ENCODE results near the gene TAF4.
"Not testable (repeated sequence)": the region's sequence is repeated elsewhere in the genome, so short reads cannot be mapped to it uniquely, and the experiment has no call there.

Gene TAF4

DNA sequence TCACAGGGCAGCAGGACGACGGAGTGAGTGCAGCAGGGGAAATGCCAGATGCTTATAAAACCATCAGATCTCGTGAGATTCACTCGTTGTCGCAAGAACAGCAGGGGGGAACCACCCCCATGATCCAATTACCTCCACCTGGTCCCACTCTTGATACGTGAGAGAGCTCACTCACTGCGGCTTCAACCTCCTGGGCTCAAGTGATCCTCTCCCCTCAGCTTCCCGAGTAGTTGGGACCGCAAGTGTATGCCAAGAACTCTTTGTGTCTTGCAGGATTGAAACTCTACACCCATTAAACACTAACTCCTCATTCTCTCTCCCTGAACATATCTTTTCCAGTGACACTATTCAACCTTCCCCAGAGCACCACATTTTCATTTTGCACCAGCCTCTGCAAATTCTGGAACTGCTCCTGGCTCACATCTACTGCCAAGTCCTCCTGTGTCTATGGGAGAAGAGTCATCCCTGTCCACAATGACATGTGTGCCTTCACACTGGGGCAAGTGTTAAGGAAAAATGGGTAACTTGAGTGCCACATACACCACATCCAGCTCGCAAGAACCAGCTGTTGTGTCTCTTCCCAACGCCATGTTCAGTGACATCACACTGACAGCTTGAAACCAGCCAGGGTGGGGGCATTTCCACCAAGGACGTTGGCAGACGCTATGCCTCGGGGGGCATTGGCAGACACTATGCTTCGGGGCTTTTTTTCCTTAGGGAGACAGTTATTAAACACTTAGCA lies 14.7 kb upstream of the TAF4 start:
- DNase-seq (ENCODE audit: low spot score), result peak; percentile 59

DNA sequence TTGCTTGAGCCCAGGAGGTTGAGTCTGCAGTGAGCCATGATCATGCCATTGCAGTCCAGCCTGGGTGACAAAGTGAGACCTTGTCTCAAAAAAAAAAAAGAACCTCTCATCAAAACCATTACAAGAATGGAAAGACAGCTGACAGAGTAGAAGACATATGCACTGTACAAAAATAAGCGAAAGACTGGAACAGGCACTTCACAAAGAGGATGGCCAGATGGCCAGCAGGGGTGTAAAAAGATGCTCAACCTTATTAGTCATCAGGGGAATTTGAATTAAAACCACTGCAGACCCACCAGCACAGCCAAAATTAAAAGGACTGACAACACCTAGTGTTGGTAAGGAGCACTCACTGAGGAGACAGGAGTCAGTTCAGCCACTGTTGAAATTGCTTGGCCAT lies 13.5 kb upstream of the TAF4 start:
- DNase-seq (ENCODE audit: low spot score), result no peak

GRCh38 chr20:62073323-62073722 lies 7.6 kb upstream of the TAF4 start:
- DNase-seq (ENCODE audit: low spot score), result no peak

GRCh38 chr20:62071669-62072430 lies 6.2 kb upstream of the TAF4 start:
- not testable (repeated sequence) for DNase-seq (ENCODE audit: low spot score)

DNA sequence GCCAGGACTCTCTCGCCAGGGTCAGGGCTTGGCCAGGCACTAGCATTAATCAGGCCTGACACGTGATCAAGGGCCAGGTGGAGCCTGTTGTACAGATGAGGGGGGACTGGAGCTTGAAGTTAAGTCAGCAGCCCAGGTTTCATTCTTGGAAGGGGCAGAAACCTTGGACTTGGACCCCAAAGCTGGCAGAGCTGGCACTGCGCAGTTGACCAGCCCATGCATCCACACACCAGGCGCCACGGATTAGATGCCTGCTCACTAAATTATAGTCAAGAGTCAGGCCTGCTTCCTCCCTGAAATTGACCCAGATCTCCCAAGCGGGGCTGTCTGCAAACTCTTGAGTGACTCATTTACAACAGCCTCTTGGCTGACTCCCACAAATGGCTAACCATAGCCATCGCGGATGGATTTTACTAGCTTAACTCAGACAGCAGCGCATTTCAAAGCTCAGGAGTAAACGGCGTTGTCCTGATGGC lies 4.1 kb upstream of the TAF4 start:
- no peak for DNase-seq (ENCODE audit: low spot score)

DNA sequence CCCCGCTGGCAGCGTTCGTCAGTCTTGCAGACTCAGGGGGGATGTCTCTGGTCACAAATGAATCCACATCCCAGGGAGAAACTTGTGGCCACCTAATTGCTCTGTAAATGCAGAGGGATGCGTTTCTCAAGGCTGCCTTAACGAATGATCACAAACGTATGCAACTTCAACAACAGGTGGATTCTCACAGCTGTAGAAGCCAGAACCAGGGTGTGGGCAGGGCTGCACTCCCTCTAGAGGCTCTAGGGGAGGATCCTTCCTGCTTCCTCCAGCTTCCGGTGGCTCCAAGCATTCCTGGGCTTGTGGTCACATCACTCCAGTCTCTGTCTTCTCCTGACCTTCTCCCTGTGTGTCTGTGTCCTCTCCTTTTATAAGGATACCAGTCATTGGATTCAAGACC lies 3.3 kb upstream of the TAF4 start:
- no peak for DNase-seq (ENCODE audit: low spot score)

DNA sequence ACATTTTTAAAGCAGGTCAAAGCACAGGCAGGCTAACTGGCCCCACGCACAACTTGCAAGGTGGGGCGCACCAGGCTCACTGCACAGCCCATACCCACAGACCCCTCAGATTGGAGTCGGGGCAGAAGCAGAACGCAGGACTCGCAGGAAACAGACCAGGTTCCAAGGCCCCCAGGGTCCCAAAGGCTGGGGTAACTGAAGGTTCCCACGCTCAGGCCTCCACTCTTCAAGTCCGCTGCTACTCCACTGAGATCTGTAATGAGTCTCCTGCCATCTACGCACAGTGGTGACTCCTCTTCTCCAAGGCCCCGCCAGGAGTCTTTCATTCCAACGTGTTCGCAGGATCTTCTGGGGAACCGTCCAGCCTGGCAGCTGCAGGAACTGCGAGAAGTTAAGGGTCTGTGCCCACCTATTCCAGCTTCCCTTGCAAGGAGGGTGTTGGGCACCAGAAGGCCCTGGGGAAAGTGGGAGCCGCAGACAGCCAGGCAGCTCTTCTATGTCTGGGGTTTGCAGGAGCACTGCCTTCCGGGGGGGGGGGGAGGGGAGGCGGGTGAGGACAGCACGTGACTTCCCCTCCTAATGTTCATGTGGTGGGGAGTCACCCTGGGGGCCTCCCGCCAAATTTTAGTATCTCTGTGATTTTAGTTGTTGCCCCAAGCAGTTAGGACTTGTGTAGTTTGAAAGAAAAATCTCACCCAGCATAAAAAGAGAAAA lies 2.0 kb upstream of the TAF4 start:
- peak; percentile 38 for DNase-seq (ENCODE audit: low spot score)

DNA sequence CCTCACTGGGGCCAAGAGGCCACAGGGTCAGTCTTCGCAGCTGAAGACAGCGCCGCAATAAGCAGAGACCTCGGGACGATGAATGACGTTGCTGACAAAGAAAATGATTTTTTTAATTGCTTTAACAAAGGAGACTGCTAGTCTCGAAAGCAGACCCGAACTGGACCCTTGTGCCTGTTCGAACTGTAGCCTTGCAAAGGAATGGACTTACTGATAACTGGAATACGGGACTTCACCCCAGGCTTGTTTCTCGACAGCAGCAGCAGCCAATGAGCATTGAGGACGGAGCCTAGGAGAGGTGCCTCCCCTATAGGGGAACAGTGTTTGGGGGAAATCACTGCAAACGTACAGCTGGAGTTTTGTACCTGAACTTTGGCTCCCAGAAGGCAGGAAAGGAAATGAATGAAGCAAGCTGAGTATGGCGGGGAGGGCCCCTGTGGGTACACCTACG lies 1.3 kb upstream of the TAF4 start:
- DNase-seq (ENCODE audit: low spot score), result peak; percentile 57

DNA sequence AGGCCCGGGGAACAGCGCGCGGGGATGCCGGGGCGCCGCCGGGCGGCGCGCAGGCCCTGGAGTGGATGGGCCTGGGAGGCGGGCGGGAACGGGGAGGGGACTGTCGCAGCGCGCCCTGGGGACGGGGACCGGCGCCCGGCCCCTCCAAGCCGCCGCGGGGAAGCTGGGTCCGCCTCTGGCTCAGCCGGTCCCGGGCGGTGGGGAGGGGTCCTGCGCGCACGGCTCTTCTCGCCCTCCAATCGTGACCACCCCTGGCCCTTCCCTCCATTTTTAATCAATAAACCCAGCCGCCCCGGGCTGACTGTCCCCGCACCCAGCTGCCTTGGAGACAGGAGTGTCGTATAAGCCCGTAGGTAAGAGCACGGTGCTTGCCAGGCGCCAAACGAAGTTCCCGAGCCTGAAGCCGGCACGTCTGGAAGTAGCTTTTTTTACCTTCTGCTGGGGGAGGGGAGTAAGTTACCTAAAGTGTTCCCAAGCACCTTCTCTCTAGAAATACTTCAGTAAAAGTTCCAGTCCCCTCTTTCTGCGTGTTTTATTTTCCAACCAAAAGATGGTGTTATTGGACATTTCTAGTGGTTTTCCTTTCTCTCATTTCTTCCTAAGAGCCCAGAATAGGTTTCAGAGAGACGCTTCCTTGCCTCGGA lies 780 bp upstream of the TAF4 start:
- DNase-seq (ENCODE audit: low spot score), result peak; percentile 85

DNA sequence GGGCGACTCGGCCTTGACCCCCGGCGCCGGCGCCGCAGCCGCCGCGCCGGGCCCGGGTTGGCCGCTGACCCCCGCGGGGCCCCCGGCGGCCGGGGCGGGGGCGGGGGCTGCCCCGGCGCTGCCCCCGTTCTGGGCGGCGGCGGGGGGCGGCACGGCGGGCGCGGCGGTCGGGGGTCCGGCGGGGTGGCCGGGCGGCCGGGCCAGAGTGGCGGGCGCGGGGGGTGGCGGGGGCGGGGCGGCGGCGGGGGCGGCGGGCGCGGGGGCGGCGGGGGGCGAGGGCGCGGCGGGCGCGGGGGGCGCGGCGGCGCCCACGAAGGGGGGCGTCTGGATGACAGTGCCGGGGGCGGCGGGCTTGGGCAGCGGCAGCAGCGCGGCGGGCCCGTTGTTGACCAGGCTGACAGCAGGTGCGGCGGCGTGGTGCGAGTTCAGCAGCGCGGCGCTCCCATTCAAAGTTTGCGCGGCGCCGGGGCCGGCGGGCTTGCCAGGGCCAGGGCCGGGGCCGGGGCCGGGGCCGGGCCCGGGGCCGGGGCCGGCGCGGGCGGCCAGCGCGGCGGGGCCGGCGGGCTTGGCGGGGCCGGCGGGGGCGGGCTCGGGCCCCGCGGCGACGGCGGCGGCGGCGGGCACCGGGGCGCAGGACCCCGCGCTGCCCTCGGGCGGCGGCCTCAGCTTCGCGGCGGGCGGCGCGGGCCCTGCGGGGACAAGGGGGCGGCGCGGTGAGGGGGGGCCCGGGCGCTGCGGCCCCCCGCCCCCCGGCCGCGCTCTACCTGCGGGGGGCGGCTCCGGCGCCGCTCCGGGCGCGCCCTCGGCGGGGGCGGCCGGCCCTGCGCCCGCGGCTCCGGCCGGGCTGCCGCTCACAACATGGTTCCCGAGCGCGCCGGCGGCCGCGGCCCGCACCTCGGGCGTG lies 659 bp downstream of the TAF4 start:
- no peak for DNase-seq (ENCODE audit: low spot score)

DNA sequence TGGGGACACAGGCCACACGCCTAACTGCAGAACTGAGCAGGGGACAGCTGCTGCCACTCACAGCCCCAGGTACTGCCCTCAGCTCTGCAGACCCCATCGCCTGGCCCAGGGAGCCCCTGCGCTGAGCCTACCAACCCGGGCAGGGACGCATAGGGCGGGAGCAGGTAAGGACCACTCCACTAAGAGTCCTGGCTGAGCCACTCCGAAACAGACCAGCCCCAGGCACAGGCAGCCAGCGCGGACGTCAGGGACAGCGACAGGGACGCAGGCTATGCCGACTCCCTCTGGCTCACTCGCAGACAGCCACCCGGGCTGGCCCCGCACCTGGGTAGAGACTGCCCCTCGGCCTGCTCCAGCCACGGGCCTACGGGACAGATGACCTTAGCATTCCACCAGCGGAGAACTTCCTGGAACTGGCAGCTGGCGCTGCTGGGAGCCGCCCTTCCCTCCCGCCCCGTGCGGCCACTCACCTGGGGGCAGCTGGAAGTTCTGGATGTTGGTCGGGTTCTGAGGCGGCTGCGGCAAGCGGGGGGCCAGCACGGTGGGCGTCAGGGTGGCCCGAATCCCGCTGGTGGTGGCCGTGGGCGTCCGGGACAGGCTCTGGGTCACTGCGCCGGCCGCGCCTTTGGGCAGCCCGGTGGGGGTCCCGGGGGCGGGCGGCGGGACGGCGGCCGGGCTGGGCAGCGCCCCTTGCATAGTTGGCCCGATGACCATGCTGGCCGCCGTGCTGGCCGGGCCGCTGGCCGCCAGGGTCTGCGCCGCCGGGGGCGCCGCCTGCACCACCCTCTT lies 1.5 kb downstream of the TAF4 start:
- no peak for DNase-seq (ENCODE audit: low spot score)

- peak; percentile 76 for DNase-seq (ENCODE audit: low spot score)
These were observed 2.2 kb downstream of the TAF4 start for GRCh38 chr20:62063315-62063980.

DNA sequence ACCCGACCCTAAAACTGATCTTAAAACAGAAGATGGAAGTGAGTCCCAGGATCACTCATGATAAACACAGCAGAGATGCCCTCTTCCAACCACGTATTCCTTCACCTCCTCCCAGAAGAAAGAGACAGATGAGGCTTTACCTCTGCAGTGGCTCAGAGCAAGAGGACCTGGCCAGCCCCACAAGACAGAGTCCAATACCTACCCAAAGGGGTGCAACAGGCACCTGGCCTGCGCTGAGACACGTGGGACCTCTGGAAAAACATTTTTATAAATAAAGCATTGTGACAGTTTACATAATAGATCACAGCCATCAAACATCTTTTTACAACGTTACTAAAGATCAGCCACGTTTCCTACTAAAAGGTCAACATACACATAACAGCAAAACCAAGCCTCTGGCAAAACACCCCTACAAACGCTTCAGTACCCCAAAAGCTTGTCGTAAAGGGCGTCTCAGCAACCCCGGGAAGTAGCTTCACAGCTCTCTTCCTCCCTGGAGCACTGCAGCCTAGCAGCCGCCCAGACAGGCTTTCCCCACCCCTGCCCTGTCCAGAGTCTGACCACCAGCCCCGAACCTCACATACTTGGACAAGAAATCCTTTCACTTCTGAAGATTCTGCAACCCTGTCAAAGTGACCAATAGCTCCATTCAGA lies 2.9 kb downstream of the TAF4 start:
- DNase-seq (ENCODE audit: low spot score), result no peak

- DNase-seq (ENCODE audit: low spot score), result no peak
These were observed 3.7 kb downstream of the TAF4 start for GRCh38 chr20:62061851-62062423.

- no peak for DNase-seq (ENCODE audit: low spot score)
These were observed 4.8 kb downstream of the TAF4 start for GRCh38 chr20:62060631-62061541.

DNA sequence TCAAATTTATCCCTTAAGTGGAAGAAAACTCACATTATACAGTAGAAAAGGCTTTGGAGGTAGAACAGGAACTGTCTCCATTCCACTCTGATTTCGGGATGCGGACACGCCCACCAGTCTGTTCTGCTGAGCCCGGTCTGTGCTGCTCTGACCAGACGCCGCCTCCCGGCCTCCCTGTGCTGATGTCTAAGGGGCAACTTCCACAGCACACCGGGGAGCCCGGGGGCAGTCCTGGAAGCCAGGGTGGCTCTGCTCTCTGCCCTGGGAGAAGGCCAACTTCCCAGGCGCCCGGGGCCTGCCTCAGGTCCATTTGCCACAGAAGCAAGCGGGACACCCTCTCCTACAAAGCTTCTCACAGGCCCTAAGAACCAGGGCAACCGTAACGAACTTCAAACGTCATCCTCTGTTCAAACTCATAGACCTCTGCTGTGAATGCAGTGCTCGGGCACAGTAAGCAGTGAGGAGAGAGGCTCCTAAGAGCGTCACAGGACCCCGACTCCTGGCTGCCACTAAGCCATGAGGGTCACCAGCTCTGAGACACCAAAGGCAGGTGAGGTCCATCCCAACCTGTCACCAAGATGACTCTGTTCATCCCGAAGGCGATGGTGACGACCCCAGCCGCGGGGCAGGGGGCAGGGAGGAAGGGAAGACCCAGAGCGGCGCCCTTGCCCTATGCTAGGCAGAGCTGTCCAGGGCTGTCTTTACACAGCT lies 5.6 kb downstream of the TAF4 start:
- no peak for DNase-seq (ENCODE audit: low spot score)

GRCh38 chr20:62059401-62059800 lies 6.3 kb downstream of the TAF4 start:
- DNase-seq (ENCODE audit: low spot score), result no peak

Data from SK-N-DZ (cell line).